OCI-LY3 (cell line): Measurements from ENCODE around the gene ALG5.
A peak's percentile ranks its signal among the peaks of the same experiment; 100 is the strongest.

ENCODE experiments used
- H2AFZ ChIP-seq: fragments of 200-600, 300-600 bp; shearing (Covaris generic); 2 replicates; pipeline ENCODE4 v1.6.0; 2014; ENCODE audit warnings: antibody characterized with exemption, low read depth, low read length
- H3K27ac ChIP-seq: fragments of 200-600, 300-600 bp; sonication (generic); 2 replicates; pipeline ENCODE4 v1.5.1; 2014; ENCODE audit warnings: mild to moderate bottlenecking, low read length, moderate library complexity, mixed read lengths
- H3K27me3 ChIP-seq: fragments of 200-600, 300-600 bp; sonication (generic); 2 replicates; pipeline ENCODE4 v1.6.1; 2014; ENCODE audit warnings: low read depth, low read length, mixed read lengths
- H3K36me3 ChIP-seq: fragments of 200-600, 300-600 bp; sonication (generic); replicated peaks from 2 replicates; pipeline ENCODE3; 2014; ENCODE audit warnings: low read depth, low read length, mixed read lengths
- H3K4me1 ChIP-seq: fragments of 300-600, 200-600 bp; sonication (generic); 2 replicates; pipeline ENCODE4 v1.6.1; 2014; ENCODE audit warnings: low read length, mixed read lengths
- H3K4me2 ChIP-seq: fragments of 200-600, 300-600 bp; sonication (generic); 2 replicates; pipeline ENCODE4 v1.6.1; 2014; ENCODE audit warnings: low read length, mixed read lengths
- H3K4me3 ChIP-seq: fragments of 300-600, 200-600 bp; sonication (generic); 2 replicates; pipeline ENCODE4 v1.5.1; 2014; ENCODE audit warnings: antibody characterized with exemption, mild to moderate bottlenecking, low read length, moderate library complexity
- H3K79me2 ChIP-seq: fragments of 300-600, 200-600 bp; shearing (Covaris generic); 2 replicates; pipeline ENCODE4 v1.6.1; 2014; ENCODE audit warnings: mild to moderate bottlenecking, low read length, mixed read lengths
- H3K9ac ChIP-seq: fragments of 300-600, 200-600 bp; shearing (Covaris generic); 2 replicates; pipeline ENCODE4 v1.6.0; 2014; ENCODE audit warnings: mild to moderate bottlenecking, low read length, moderate library complexity
- H3K9me3 ChIP-seq: fragments of 200-600, 300-600 bp; shearing (Covaris generic); 2 replicates; pipeline ENCODE4 v1.6.1; 2014; ENCODE audit warnings: low read length, mixed read lengths; ENCODE audit not compliant: insufficient read depth
- H4K20me1 ChIP-seq: fragments of 200-600, 300-600 bp; sonication (generic); 2 replicates; pipeline ENCODE4 v1.6.1; 2016; ENCODE audit warnings: low read length, mixed read lengths; ENCODE audit not compliant: insufficient read depth
- CTCF ChIP-seq: fragments of 200-600, 300-600 bp; sonication (generic); IDR thresholded peaks from 2 replicates; pipeline ENCODE4 v1.5.1; 2014; ENCODE audit warnings: antibody characterized with exemption, low read length, low read depth
- EZH2phosphoT487 ChIP-seq: fragments of 200-600 bp; shearing (Covaris generic); IDR thresholded peaks from 2 replicates; pipeline ENCODE4 v1.6.1; 2018; ENCODE audit warnings: antibody characterized with exemption, mixed run types, low read depth

Gene ALG5

GRCh38 chr13:36913463-36913862 is 85.7 kb downstream of the ALG5 start:
- H3K4me3 ChIP-seq: no peak overlapping the region
- TF ChIP-seq EZH2phosphoT487: no peak
- H3K79me2 ChIP-seq: no peaks in the 10 kb centered on the region

GRCh38 chr13:36912973-36913372 is 86.2 kb downstream of the ALG5 start:
- Histone ChIP-seq H4K20me1 (no peaks in the 10 kb centered on the region), H3K9me3 (no peaks in the 10 kb centered on the region), H3K27ac (no peak overlapping the region), H3K9ac (no peak overlapping the region), H3K79me2 (no peaks in the 10 kb centered on the region), H3K4me3 (no peak overlapping the region), H3K36me3 (no peaks in the 10 kb centered on the region), H3K4me1 (peaks cover 13% of the 10 kb centered on the region), H3K4me2 (no peak overlapping the region), H2AFZ (peak overlapping the region; percentile 42; the same call in 1 of the 2 replicates), H3K27me3 (0 out of 2 replicates have a peak, but pooled peaks cover 3% of the 10 kb centered on the region)
- TF ChIP-seq CTCF (no peak), EZH2phosphoT487 (no peak)

More at GRCh38 chr13:36913463-36913862, 85.7 kb downstream of the ALG5 start:
- Histone ChIP-seq H3K9me3 (no peaks in the 10 kb centered on the region), H3K4me2 (no peak overlapping the region), H3K9ac (no peak overlapping the region), H4K20me1 (no peaks in the 10 kb centered on the region), H3K27me3 (0 out of 2 replicates have a peak, but pooled peaks cover 3% of the 10 kb centered on the region), H3K27ac (no peak overlapping the region), H3K36me3 (no peaks in the 10 kb centered on the region), H3K4me1 (peaks cover 13% of the 10 kb centered on the region), H2AFZ (no peak overlapping the region)

GRCh38 chr13:36912369-36912768 is 86.8 kb downstream of the ALG5 start:
- H3K27ac ChIP-seq: no peak overlapping the region
- H2AFZ ChIP-seq: no peak overlapping the region
- no peaks in the 10 kb centered on the region for H3K79me2 ChIP-seq
- no peaks in the 10 kb centered on the region for H3K9me3 ChIP-seq
- H3K9ac ChIP-seq: no peak overlapping the region
- no peaks in the 10 kb centered on the region for H4K20me1 ChIP-seq
- no peaks in the 10 kb centered on the region for H3K36me3 ChIP-seq
- H3K4me3 ChIP-seq: no peak overlapping the region
- peaks cover 13% of the 10 kb centered on the region for H3K4me1 ChIP-seq
- TF ChIP-seq CTCF (no peak), EZH2phosphoT487 (no peak)
- H3K27me3 ChIP-seq: 0 out of 2 replicates have a peak, but pooled peaks cover 3% of the 10 kb centered on the region
- no peak overlapping the region for H3K4me2 ChIP-seq

- no peak overlapping the region for H3K9ac ChIP-seq
- H3K4me1 ChIP-seq: peaks cover 13% of the 10 kb centered on the region
- TF ChIP-seq EZH2phosphoT487: no peak
- TF ChIP-seq CTCF: no peak
- H3K36me3 ChIP-seq: no peaks in the 10 kb centered on the region
- H3K4me2 ChIP-seq: no peak overlapping the region
- H2AFZ ChIP-seq: no peak overlapping the region
- H3K4me3 ChIP-seq: no peak overlapping the region
- H3K27me3 ChIP-seq: no peaks in the 10 kb centered on the region
- no peaks in the 10 kb centered on the region for H3K9me3 ChIP-seq
- no peak overlapping the region for H3K27ac ChIP-seq
- H3K79me2 ChIP-seq: no peaks in the 10 kb centered on the region
- H4K20me1 ChIP-seq: no peaks in the 10 kb centered on the region
Measured at GRCh38 chr13:36910545-36910944, 88.6 kb downstream of the ALG5 start.

- H2AFZ ChIP-seq: no peak overlapping the region
- no peak overlapping the region for H3K27ac ChIP-seq
- H3K79me2 ChIP-seq: no peaks in the 10 kb centered on the region
- H3K4me2 ChIP-seq: no peak overlapping the region
- no peaks in the 10 kb centered on the region for H3K27me3 ChIP-seq
- no peaks in the 10 kb centered on the region for H4K20me1 ChIP-seq
- H3K4me3 ChIP-seq: no peak overlapping the region
- no peak for TF ChIP-seq EZH2phosphoT487
- no peak for TF ChIP-seq CTCF
- H3K36me3 ChIP-seq: no peaks in the 10 kb centered on the region
- no peak overlapping the region for H3K9ac ChIP-seq
- peaks cover 9% of the 10 kb centered on the region for H3K4me1 ChIP-seq
- H3K9me3 ChIP-seq: no peaks in the 10 kb centered on the region
Measured at GRCh38 chr13:36907821-36908220, 91.3 kb downstream of the ALG5 start.
